Fibroblast of lung (primary cell): Measurements from ENCODE around the gene STEAP1B. TPM values are rescaled to one million over a fixed set of nuclear protein-coding genes. Genes with fewer than 3 reads are reported as not detected.

Source experiments
- DNase-seq, 2 donors: peaks; one replicate each; pipeline versions ENCODE4 v3.0.0 to v3.0.0-alpha.2; 2010; ENCODE audit warnings: low read depth in 2 of 2
- H2AFZ ChIP-seq: 2 replicates; pipeline ENCODE4 v1.5.1; 2012; ENCODE audit warnings: low read length, control low read depth, inconsistent platforms
- H3K27ac ChIP-seq: 2 replicates; pipeline ENCODE4 v1.5.1; 2011; ENCODE audit warnings: low read length, control low read depth; ENCODE audit not compliant: insufficient read depth
- H3K27me3 ChIP-seq: 2 replicates; pipeline ENCODE4 v1.5.1; 2011; ENCODE audit warnings: mild to moderate bottlenecking, low read length; ENCODE audit not compliant: control insufficient read depth, insufficient read depth
- H3K36me3 ChIP-seq: 2 replicates; pipeline ENCODE4 v1.5.1; 2011; ENCODE audit warnings: low read length; ENCODE audit not compliant: control insufficient read depth, insufficient read depth
- H3K4me1 ChIP-seq: 2 replicates; pipeline ENCODE4 v1.5.1; 2011; ENCODE audit warnings: low read length; ENCODE audit not compliant: control insufficient read depth, insufficient read depth; ENCODE audit errors: extremely low read depth
- H3K4me2 ChIP-seq: 2 replicates; pipeline ENCODE4 v1.5.1; 2011; ENCODE audit warnings: low read length, control low read depth; ENCODE audit not compliant: insufficient read depth; ENCODE audit errors: extremely low read depth
- H3K4me3 ChIP-seq, 4 experiments: fragments of 200-600 bp in 1 of 4; sonication (generic) in 1 of 4; replicated peaks in 1 of 4; 2 replicates each; pipeline ENCODE4 v1.5.1; 2011 to 2016; ENCODE audit warnings: low read length in 4 of 4, low read depth in 3 of 4, mild to moderate bottlenecking in 3 of 4, control low read depth in 2 of 4, inconsistent platforms in 1 of 4, mixed read lengths in 1 of 4; ENCODE audit not compliant: insufficient read depth in 1 of 4; ENCODE audit errors: control extremely low read depth in 1 of 4
- H3K79me2 ChIP-seq: 2 replicates; pipeline ENCODE4 v1.5.1; 2012; ENCODE audit warnings: mild to moderate bottlenecking, low read length, inconsistent platforms; ENCODE audit not compliant: control insufficient read depth, insufficient read depth
- H3K9ac ChIP-seq: 2 replicates; pipeline ENCODE4 v1.5.1; 2011; ENCODE audit warnings: mild to moderate bottlenecking, low read length, control low read depth; ENCODE audit not compliant: insufficient read depth
- H3K9me3 ChIP-seq: 2 replicates; pipeline ENCODE4 v1.5.1; 2012; ENCODE audit warnings: low read depth, low read length; ENCODE audit not compliant: control insufficient read depth, insufficient read depth
- H4K20me1 ChIP-seq: 2 replicates; pipeline ENCODE4 v1.5.1; 2011; ENCODE audit warnings: low read length; ENCODE audit not compliant: control insufficient read depth, insufficient read depth; ENCODE audit errors: extremely low read depth
- CTCF ChIP-seq, 2 donors: IDR thresholded peaks in 1 of 2; conservative IDR thresholded peaks in 1 of 2; 1 replicate in 1 of 2; 2 replicates in 1 of 2; pipeline ENCODE4 v1.5.1; 2011 to 2012; ENCODE audit warnings: low read length in 2 of 2, control low read depth in 1 of 2, inconsistent platforms in 1 of 2, low read depth in 1 of 2, mild to moderate bottlenecking in 1 of 2
- EZH2 ChIP-seq: IDR thresholded peaks from 2 replicates; pipeline ENCODE4 v1.5.1; 2012; ENCODE audit warnings: low read length, control low read depth, mild to moderate bottlenecking; ENCODE audit errors: missing control alignments
- polyA plus RNA-seq, 2 donors: library from polyadenylated mRNA; depleted of rRNA in 1 of 2; stranded (reverse) in 1 of 2; unstranded in 1 of 2; fragments of >200 nt; gene quantifications; 2 replicates each; pipeline ENCODE4 v1.2.1, GENCODE V29; 2011 to 2012; ENCODE audit warnings: missing spikeins in 1 of 2
- total RNA-seq: library from RNA; depleted of rRNA; stranded (reverse); fragments of >200 nt; gene quantifications from 2 replicates; pipeline ENCODE4 v1.2.1, GENCODE V29; 2014

The STEAP1B gene
- total and polyA plus RNA-seq, 2 donors (not counting 1 experiment from before 2014, with no cell fraction given), result 11.4 to 14.7 TPM

- Histone ChIP-seq H3K4me3 (no peak overlapping the region), H3K27me3 (no peaks in the 10 kb centered on the region), H3K27ac (no peak overlapping the region), H2AFZ (no peak overlapping the region), H4K20me1 (no peaks in the 10 kb centered on the region), H3K36me3 (no peaks in the 10 kb centered on the region), H3K9me3 (no peaks in the 10 kb centered on the region), H3K4me1 (no peaks in the 10 kb centered on the region), H3K79me2 (no peaks in the 10 kb centered on the region), H3K4me2 (no peak overlapping the region), H3K9ac (no peak overlapping the region)
- DNase-seq, result no peak
- TF ChIP-seq CTCF (conservative IDR thresholded peaks at IDR 0.05 in 1 of 2, IDR thresholded peaks at IDR 0.05 in 1 of 2; ENCODE audit: low read depth in 1 of 2, low read length in 2 of 2) (no peak), EZH2 (no peak)
Measured at GRCh38 chr7:22373911-22374310, 126.1 kb downstream of the STEAP1B start.

GRCh38 chr7:22373388-22373787, 126.6 kb downstream of the STEAP1B start:
- Histone ChIP-seq H3K4me2 (no peak overlapping the region), H3K4me3 (no peak overlapping the region), H3K9ac (no peak overlapping the region), H3K27ac (no peak overlapping the region), H3K27me3 (no peaks in the 10 kb centered on the region), H2AFZ (no peak overlapping the region), H3K4me1 (no peaks in the 10 kb centered on the region), H3K79me2 (no peaks in the 10 kb centered on the region), H3K36me3 (no peaks in the 10 kb centered on the region), H4K20me1 (no peaks in the 10 kb centered on the region), H3K9me3 (no peaks in the 10 kb centered on the region)
- no peak for DNase-seq
- no peak for TF ChIP-seq CTCF (conservative IDR thresholded peaks at IDR 0.05 in 1 of 2, IDR thresholded peaks at IDR 0.05 in 1 of 2; ENCODE audit: low read depth in 1 of 2, low read length in 2 of 2)
- no peak for TF ChIP-seq EZH2

- DNase-seq, result no peak
- Histone ChIP-seq H3K4me2 (no peak overlapping the region), H3K27me3 (no peaks in the 10 kb centered on the region), H3K4me1 (no peaks in the 10 kb centered on the region), H3K9ac (no peak overlapping the region), H4K20me1 (no peaks in the 10 kb centered on the region), H3K9me3 (no peaks in the 10 kb centered on the region), H3K27ac (no peak overlapping the region), H2AFZ (no peak overlapping the region), H3K4me3 (no peak overlapping the region), H3K36me3 (no peaks in the 10 kb centered on the region), H3K79me2 (no peaks in the 10 kb centered on the region)
- TF ChIP-seq EZH2 (no peak), CTCF (conservative IDR thresholded peaks at IDR 0.05 in 1 of 2, IDR thresholded peaks at IDR 0.05 in 1 of 2; ENCODE audit: low read depth in 1 of 2, low read length in 2 of 2) (no peak)
Measured at GRCh38 chr7:22372863-22373262, 127.1 kb downstream of the STEAP1B start.
